Epithelial cell of proximal tubule (primary cell): ENCODE measurements around the gene ENDOD1. TPM values are rescaled to one million over a fixed set of nuclear protein-coding genes. Genes with fewer than 3 reads are reported as not detected.
"Not testable (repeated sequence)": the region's sequence is repeated elsewhere in the genome, so short reads cannot be mapped to it uniquely, and the experiment has no call there.

Source experiments
- DNase-seq: peaks from one replicate; pipeline ENCODE4 v3.0.0-alpha.2; 2011; ENCODE audit warnings: low read depth
- H3K4me3 ChIP-seq: 2 replicates; pipeline ENCODE4 v1.5.1; 2011; ENCODE audit warnings: low read depth, mild to moderate bottlenecking, low read length
- total RNA-seq: library from RNA; depleted of rRNA; stranded (reverse); fragments of >200 nt; gene quantifications from 2 replicates; pipeline ENCODE4 v1.2.3, GENCODE V29; 2015
- TF ChIP-seq, protein P1 (sequence below): conservative IDR thresholded peaks from 2 replicates; pipeline ENCODE4 v1.5.1; 2012; ENCODE audit warnings: low read depth, mild to moderate bottlenecking, low read length

The ENDOD1 gene
- total RNA-seq, 1 donor from 2014 or later, result 36.6 TPM

DNA sequence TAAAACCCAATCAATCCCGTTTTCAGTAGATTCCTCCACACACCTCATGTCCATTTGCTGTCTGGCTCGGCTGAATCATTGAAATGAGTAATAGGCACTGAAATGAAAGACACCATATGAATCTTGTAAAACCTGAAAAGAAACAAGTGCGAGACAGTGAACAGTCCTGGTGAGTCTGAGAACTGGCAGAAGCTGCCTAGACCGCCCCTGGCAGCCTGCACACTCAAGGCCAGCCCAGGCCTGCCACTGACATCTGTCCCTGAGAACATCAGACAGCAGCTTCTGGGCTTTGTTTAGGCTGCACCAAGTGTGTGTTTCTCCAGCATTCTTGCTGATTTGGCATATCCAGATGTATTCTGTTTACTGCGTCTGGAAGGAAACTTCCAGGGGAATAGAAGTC lies 44.8 kb downstream of the ENDOD1 start:
- TF ChIP-seq, protein P1, sequence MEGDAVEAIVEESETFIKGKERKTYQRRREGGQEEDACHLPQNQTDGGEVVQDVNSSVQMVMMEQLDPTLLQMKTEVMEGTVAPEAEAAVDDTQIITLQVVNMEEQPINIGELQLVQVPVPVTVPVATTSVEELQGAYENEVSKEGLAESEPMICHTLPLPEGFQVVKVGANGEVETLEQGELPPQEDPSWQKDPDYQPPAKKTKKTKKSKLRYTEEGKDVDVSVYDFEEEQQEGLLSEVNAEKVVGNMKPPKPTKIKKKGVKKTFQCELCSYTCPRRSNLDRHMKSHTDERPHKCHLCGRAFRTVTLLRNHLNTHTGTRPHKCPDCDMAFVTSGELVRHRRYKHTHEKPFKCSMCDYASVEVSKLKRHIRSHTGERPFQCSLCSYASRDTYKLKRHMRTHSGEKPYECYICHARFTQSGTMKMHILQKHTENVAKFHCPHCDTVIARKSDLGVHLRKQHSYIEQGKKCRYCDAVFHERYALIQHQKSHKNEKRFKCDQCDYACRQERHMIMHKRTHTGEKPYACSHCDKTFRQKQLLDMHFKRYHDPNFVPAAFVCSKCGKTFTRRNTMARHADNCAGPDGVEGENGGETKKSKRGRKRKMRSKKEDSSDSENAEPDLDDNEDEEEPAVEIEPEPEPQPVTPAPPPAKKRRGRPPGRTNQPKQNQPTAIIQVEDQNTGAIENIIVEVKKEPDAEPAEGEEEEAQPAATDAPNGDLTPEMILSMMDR, result no peak
- DNase-seq, result no peak
- no peak overlapping the region for H3K4me3 ChIP-seq

GRCh38 chr11:95135155-95135554 lies 45.5 kb downstream of the ENDOD1 start:
- TF ChIP-seq, protein P1, result no peak
- H3K4me3 ChIP-seq, result no peak overlapping the region
- no peak for DNase-seq

DNA sequence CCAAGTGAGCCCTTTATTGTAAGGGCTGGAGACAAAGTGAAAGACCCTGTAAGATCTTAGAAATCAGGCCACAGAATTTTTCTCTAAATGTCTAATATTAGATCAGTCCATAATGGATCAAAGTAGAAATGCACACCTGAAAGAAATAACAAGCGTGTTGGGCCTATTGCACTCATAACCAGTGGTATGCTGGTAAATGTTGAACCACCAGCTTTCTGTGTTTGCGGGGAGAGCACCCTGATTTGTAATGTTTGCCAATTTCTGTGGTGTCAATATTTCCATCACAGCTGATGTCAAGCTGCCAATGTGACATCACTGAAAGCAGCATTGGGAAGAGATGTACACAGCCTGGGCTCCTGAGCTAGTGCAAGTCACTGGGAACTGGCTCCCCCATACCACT lies 46.2 kb downstream of the ENDOD1 start:
- TF ChIP-seq, protein P1, result no peak
- DNase-seq, result no peak
- H3K4me3 ChIP-seq, result no peak overlapping the region

- not testable (repeated sequence) for H3K4me3 ChIP-seq, DNase-seq
Observed at GRCh38 chr11:95136747-95137146, 47.1 kb downstream of the ENDOD1 start.

- no peak overlapping the region for H3K4me3 ChIP-seq
- TF ChIP-seq, protein P1, result no peak
- no peak for DNase-seq
Observed at GRCh38 chr11:95137299-95137698, 47.7 kb downstream of the ENDOD1 start.

GRCh38 chr11:95138448-95138847 lies 48.8 kb downstream of the ENDOD1 start:
- no peak for DNase-seq
- TF ChIP-seq, protein P1, result peak; percentile 49
- no peak overlapping the region for H3K4me3 ChIP-seq

DNA sequence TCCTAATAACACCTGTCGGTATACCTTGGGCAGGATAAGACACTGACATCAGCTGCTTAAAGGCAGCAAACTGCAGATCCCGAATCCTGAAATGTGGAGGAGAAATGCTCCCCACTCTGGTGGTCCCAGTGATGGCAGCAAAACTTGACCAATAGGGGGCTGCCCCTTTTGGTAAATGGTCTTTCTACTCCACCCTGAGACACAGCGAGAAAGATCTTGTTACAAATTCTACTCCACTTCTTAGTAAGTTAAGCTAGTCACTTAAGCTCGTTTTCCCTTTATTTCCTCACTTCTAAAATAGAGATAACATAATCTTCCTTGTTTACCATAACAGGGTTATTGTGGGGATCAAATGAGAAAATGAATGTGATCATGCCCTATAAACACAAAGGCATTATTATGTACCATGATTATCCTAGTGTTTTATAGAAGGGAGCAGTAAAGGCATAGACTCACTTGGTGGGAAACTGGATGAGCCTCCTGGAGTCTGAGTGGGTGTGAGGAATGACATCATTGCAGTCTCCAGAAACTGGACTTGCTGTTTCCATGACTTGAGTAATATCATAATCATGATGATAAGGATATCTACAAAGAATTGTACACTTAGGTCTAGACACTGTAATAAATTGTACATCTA lies 50.9 kb downstream of the ENDOD1 start:
- DNase-seq, result no peak
- TF ChIP-seq, protein P1, result no peak
- no peak overlapping the region for H3K4me3 ChIP-seq

DNA sequence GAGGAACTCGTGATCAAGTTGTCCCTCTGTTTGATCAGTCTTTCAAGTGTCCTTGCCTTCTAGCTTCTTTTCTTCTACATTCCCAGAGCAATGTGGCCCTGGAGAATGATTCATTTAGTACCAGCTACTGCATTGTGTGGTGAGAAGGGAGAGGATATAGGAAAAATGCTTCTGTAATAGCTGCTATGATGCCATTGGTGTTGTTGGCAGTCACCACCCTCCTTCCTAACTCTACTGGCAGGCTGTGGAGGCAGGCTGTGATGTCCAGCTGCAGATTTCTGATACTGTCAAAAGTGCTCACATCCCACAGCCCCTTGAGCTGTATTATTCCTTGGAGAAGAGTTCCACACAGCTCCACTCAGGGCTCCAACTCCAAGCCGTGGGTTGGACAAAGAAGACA lies 52.8 kb downstream of the ENDOD1 start:
- TF ChIP-seq, protein P1, result no peak
- no peak for DNase-seq
- no peak overlapping the region for H3K4me3 ChIP-seq
